Tibial artery (tissue), 4 donors: ENCODE data around the gene CASTOR1.

Experiments used
- DNase-seq, 2 donors: peaks; one replicate each; pipeline ENCODE4 v3.0.0-alpha.2; 2019
- H3K27ac ChIP-seq, 2 donors: fragments of 200-600 bp; sonication (generic) in 1 of 2; 1 replicate in 1 of 2; 2 replicates in 1 of 2; pipeline ENCODE4 v1.5.1; 2018 to 2019; ENCODE audit warnings: mild to moderate bottlenecking in 1 of 2
- H3K27me3 ChIP-seq, 2 donors: fragments of 200-600 bp; sonication (generic) in 1 of 2; one replicate each; pipeline versions ENCODE4 v1.5.1 to v1.6.0; 2016 to 2019
- H3K36me3 ChIP-seq, 3 donors: fragments of 200-600 bp; sonication (generic) in 2 of 3; one replicate each; pipeline ENCODE4 v1.5.1; 2016 to 2019; ENCODE audit warnings: mild to moderate bottlenecking in 2 of 3
- H3K4me1 ChIP-seq, 4 donors: fragments of 200-600 bp; sonication (generic) in 2 of 4; 1 replicate in 3 of 4; 2 replicates in 1 of 4; pipeline ENCODE4 v1.5.1; 2016 to 2019
- H3K4me3 ChIP-seq, 2 donors: fragments of 200-600 bp; sonication (generic) in 1 of 2; 1 replicate in 1 of 2; 2 replicates in 1 of 2; pipeline ENCODE4 v1.5.1; 2018 to 2019; ENCODE audit warnings: mild to moderate bottlenecking in 2 of 2
- H3K9me3 ChIP-seq, 3 donors: fragments of 200-600 bp; sonication (generic) in 1 of 3; one replicate each; pipeline ENCODE4 v1.5.1; 2016 to 2019
- CTCF ChIP-seq, 2 experiments: fragments of 200-600 bp in 1 of 2; fragments of 450-650 bp in 1 of 2; IDR thresholded peaks; one replicate each; pipeline ENCODE4 v1.5.1; 2017 to 2019; ENCODE audit warnings: antibody characterized with exemption in 2 of 2, mild to moderate bottlenecking in 1 of 2, moderate library complexity in 1 of 2
- intact Hi-C: fragments of 100-400 bp; cut with DNase I; formaldehyde crosslinking; loops from one replicate; pipeline ENCODE4 v1.15.0; 2023; ENCODE audit warnings: low total_unique reads

The CASTOR1 gene

GRCh38 chr22:30275625-30276024 is 13.7 kb downstream of the CASTOR1 start:
- Histone ChIP-seq H3K9me3 (no peaks in the 10 kb centered on the region), H3K36me3 (no peaks in the 10 kb centered on the region), H3K4me3 (no peak overlapping the region), H3K27me3 (no peaks in the 10 kb centered on the region), H3K27ac (no peak overlapping the region), H3K4me1 (peaks cover 0 to 16% (median 1%) of the 10 kb centered on the region in 4 donors)
- DNase-seq, result no peak
- intact Hi-C loops, result no loop called here
- TF ChIP-seq CTCF (IDR thresholded peaks at IDR 0.05), result no peak

GRCh38 chr22:30274437-30274812 is 14.9 kb downstream of the CASTOR1 start:
- no peak for TF ChIP-seq CTCF (IDR thresholded peaks at IDR 0.05)
- H3K4me1 ChIP-seq, result peaks cover 0 to 16% (median 1%) of the 10 kb centered on the region in 4 donors
- no peaks in the 10 kb centered on the region for H3K9me3 ChIP-seq
- intact Hi-C loops, result no loop called here
- no peak overlapping the region for H3K27ac ChIP-seq
- no peaks in the 10 kb centered on the region for H3K27me3 ChIP-seq
- no peak for DNase-seq
- H3K4me3 ChIP-seq, result no peak overlapping the region
- H3K36me3 ChIP-seq, result no peaks in the 10 kb centered on the region

DNA sequence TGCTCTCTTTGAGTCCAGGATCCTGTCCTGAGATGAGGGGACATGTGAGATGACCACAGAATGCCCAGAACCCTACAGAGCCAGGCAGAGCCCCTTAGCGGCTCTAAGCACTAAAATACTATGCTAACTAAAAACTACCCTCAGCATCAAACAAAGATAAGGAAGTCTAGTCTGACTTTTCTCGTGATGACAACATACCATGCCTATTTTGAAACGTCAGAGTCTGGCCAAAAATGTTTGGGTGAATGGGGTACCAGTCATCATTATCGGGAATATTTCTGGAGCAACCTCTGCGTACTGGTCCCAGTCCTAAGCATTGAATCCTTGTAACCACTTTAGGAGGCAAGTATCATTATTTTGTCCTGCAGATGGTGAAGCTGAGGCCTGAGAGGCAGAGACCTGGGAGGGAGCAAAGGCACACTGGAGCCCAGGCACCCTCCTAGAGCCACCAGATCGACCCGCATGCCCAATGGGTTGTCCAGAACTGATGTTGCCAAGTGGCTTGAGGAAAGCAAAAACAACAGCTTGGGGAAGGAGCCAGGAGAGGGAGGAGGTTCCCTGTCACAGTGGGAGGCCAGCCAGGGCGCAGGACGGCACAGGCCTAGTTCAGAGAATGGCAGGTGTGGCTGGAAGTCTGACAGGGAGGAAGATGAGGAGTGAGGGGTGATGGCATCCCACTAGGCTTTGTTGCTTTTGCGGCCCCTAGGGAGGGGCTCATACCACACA is 15.4 kb downstream of the CASTOR1 start:
- Histone ChIP-seq H3K27me3 (no peaks in the 10 kb centered on the region), H3K4me3 (no peak overlapping the region), H3K27ac (no peak overlapping the region), H3K9me3 (no peaks in the 10 kb centered on the region), H3K4me1 (peaks cover 0 to 16% (median 1%) of the 10 kb centered on the region in 4 donors), H3K36me3 (no peaks in the 10 kb centered on the region)
- TF ChIP-seq CTCF (IDR thresholded peaks at IDR 0.05), result no peak
- intact Hi-C loops, result no loop called here
- no peak for DNase-seq

- TF ChIP-seq CTCF (IDR thresholded peaks at IDR 0.05), result no peak
- H3K27me3 ChIP-seq, result no peaks in the 10 kb centered on the region
- no peak overlapping the region for H3K27ac ChIP-seq
- intact Hi-C loops, result no loop called here
- H3K4me3 ChIP-seq, result no peak overlapping the region
- H3K36me3 ChIP-seq, result no peaks in the 10 kb centered on the region
- no peak for DNase-seq
- no peaks in the 10 kb centered on the region for H3K9me3 ChIP-seq
- peaks cover 0 to 12% (median 0%) of the 10 kb centered on the region in 4 donors for H3K4me1 ChIP-seq
Measured at GRCh38 chr22:30272781-30273601, 16.3 kb downstream of the CASTOR1 start.

- Histone ChIP-seq H3K4me3 (no peak overlapping the region), H3K27ac (no peak overlapping the region), H3K9me3 (no peaks in the 10 kb centered on the region), H3K4me1 (no peaks in the 10 kb centered on the region), H3K36me3 (no peaks in the 10 kb centered on the region), H3K27me3 (no peaks in the 10 kb centered on the region)
- intact Hi-C loops, result no loop called here
- DNase-seq, result peak; percentile 83 to 89
- no peak for TF ChIP-seq CTCF (IDR thresholded peaks at IDR 0.05)
Measured at GRCh38 chr22:30270832-30271231, 18.5 kb downstream of the CASTOR1 start.
